ENCODE measurements around the gene TGFBR3.
A peak's percentile ranks its signal among the peaks of the same experiment; 100 is the strongest.

The TGFBR3 gene

GRCh38 chr1:91754816-91755580, 131.0 kb downstream of the TGFBR3 start:
- DNase-seq (ENCODE audit: low spot score): no peak

- DNase-seq (ENCODE audit: low spot score): no peak
Measured at GRCh38 chr1:91754348-91754747, 131.6 kb downstream of the TGFBR3 start.

- DNase-seq (ENCODE audit: low spot score): no peak
Measured at GRCh38 chr1:91753878-91754277, 132.1 kb downstream of the TGFBR3 start.

DNA sequence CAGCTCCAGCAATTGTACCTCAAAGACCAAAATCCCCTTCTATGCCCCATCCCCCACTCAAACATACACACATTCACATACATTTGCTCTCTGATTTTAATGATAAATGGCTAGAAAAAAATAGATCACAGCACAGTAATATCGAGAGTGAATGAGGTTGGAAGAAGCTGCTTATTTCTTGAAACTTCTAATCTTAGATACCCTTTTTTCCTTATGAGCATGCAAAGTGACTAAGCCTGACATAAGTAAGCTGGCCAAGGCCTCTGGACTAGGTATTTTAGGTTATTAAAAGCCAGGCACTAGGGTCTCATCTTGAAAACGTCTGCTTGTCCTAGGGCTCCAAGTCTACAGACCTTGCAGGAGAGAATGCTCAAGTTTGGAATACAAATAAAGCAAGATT, 133.6 kb downstream of the TGFBR3 start:
- DNase-seq (ENCODE audit: low spot score): no peak

DNA sequence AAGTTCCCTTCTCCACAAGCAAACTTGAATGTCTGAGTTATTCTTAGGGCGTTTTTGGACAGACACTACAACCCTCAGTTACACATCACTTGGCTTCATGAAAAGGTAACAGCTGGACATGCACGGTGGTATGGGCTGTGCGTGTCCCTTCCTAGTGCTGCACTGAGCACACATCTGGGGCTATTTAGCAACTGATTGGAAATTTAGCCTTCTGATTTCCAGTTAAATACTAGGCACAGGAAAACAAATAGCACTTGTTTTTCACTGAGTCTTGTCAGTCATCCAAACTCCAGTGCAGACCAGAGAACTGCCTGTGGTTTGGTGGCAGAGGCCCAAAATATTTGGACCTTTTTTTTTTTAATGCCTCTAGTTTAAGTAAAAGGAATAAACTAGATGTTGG, 134.7 kb downstream of the TGFBR3 start:
- no peak for DNase-seq (ENCODE audit: low spot score)

GRCh38 chr1:91750398-91750996, 135.5 kb downstream of the TGFBR3 start:
- no peak for DNase-seq (ENCODE audit: low spot score)

DNA sequence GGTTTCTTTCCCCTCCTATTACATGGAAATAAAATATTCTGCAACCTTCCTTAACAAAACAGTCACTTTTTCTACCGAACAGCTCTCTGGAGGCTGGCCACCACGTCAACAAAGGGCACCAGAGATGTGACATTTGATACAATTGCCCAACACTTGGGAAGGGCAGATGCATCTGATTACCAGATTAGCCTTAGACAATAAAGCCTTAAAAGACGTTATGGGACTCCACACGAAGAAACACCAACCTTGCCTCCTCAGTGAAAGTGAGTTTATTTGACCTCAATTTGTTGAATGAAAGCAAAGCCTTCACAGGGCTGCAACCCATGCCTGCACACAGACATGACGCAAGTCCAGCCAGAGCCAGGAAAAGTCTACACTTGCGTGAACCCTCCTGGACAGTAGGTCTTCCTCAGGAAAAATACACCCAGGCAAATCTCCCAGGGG, 136.1 kb downstream of the TGFBR3 start:
- DNase-seq (ENCODE audit: low spot score): no peak

- no peak for DNase-seq (ENCODE audit: low spot score)
Measured at GRCh38 chr1:91747666-91748065, 138.3 kb downstream of the TGFBR3 start.

- DNase-seq (ENCODE audit: low spot score): no peak
Measured at GRCh38 chr1:91746728-91747338, 139.1 kb downstream of the TGFBR3 start.

DNA sequence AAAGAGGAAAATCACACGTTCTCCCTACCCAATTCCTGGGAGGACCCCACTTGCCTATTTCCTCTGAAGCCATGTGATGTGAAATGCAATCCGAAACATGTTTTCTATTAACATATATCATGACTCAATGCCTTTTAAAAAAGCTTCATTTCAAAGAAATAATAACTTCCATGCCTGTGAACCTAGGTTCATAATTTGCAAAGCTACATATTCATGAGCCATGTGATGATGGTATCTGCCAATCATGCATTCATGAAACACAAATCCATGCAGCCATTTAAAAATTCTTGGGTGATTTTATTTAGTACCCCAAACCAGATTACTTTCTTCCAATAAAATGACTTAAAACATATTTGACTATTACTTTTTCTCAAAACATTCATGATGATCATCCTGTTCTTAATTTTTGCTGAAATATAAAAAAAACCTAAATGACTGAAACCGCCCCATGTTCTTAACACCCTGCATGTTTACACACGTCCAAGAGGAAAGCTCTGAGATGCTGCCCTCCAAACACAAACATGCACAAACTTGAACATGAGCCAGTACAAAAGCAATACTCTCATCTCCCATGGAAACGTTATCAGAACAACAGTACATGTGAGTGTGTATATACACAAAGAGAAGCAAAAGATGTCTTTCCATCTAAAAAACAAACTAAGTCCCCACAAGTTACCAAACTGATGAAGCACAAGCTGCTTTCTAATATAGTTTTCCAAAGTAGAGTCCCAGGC, 140.1 kb downstream of the TGFBR3 start:
- no peak for DNase-seq (ENCODE audit: low spot score)

DNA sequence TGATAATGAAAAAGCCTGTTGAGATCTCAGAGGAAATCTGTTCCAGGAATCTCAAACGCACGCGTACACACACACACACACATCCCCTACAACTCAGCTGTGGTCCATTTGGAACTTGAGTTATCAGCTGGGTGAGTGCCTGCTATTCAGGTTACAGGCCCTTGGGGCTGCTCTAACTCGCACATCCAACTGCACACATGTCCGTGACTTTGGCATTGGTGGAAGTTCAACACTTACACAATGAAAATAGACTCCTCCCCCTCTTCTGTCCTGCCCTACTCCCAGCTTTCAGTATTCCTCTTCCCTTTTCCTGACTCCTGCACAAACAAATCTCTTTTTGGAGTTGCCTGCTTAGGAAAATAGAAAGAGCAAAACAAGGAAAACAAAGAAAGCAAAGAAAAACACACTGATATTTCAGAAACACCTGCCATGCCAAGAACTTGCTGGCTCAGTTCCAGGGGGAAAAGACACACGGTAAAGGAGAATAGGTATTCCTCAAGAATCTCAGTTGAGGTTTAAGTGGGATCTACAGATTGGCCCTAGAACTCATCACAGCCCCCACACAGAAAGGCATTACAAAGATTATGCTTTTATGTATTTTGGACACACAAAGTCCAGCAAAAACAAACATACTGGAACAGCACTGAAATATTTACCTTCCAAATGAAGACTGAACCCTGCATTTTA, 140.9 kb downstream of the TGFBR3 start:
- no peak for DNase-seq (ENCODE audit: low spot score)

GRCh38 chr1:91742848-91743292, 143.1 kb downstream of the TGFBR3 start:
- DNase-seq (ENCODE audit: low spot score): no peak

DNA sequence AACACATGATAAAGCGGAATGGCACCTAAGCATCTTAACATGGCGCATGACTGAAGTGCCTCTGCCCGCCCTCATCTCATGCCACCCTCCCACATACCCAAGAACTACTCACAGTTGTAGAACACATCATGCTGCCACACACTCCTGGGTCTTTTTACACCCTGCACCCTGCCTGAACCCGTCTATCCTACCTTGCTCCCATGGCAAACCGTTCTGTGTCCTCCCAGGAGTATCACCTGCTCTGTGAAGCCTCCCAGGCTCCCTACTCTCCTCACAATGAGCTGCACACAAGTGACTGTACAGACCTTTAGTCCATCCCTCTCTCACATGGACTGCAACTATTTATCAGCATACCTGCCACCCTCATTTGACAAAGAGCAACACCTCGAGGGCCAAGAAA, 144.0 kb downstream of the TGFBR3 start:
- no peak for DNase-seq (ENCODE audit: low spot score)

- DNase-seq (ENCODE audit: low spot score): no peak
Measured at GRCh38 chr1:91741301-91741700, 144.7 kb downstream of the TGFBR3 start.

GRCh38 chr1:91737650-91738049, 148.3 kb downstream of the TGFBR3 start:
- DNase-seq (ENCODE audit: low spot score): no peak

DNA sequence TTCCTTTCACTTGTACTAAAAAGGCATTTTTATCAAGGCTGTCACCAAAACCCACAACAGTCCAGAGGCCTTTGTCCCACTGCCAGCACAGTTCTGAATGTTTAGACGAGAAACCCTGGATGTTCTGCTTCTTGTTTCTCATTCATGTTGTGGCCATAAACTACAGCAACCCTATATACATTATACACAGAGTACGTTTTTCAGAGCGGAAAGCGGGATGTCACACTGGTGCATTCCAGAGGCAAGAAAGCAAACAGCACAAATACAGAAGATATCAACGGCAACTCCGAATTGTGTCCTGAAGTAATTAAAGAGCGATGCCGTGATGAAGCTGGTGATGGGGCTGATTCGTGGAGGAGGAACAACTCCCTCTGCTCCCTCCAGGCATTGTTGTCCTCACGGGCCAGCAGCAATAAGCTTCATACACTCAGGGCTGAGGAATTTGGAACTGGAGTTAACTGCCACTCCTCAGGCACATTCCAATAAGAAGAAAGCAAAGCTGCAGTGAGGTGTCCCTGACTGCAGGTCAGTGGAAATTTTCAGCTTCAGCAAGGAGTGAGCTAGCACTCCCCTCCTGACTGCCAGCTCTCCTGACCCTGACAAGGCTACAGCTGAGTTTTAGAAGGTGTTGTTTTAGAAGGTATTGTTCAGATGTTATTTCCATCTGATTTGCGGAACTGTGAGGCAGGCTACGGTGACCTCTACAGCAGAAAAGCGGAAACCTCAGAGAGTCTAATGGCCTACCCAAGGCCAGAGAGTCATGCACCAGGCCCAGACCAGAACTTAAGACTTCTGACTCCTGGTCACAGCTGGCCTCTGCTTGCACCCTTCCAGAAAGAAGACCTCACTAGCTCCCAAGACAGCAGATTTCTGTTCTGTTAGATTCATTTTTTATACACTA, 149.0 kb downstream of the TGFBR3 start:
- peak; percentile 80 for DNase-seq (ENCODE audit: low spot score)

- no peak for DNase-seq (ENCODE audit: low spot score)
Measured at GRCh38 chr1:91736146-91736714, 149.7 kb downstream of the TGFBR3 start.

DNA sequence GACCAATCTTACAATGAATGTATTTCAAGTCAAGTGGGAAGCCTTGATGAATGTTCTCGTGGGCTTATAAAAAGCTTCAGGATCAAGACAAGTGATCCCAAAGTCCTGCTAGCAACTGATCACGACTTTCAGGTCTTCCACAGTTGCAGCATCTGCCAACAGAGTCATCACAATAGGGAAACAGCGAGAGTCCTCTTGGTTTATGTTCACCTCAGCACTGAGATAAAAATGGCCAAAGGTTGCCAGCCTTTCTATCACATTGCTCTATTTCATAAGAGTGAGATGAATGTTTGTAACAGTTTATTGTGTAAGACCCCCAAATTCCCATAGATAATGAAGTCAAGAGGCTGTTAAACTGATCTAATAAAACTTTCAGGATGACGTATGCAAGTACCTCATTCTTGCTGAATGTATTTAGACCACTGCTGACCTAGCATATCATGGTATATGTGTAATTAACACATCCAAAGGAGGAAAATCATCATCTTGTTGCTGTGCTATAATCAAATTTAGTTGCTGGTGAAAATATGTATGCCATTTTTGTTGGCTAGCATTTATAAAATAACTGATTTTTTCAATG, 150.6 kb downstream of the TGFBR3 start:
- no peak for DNase-seq (ENCODE audit: low spot score)

GRCh38 chr1:91734761-91735160, 151.2 kb downstream of the TGFBR3 start:
- DNase-seq (ENCODE audit: low spot score): no peak

DNA sequence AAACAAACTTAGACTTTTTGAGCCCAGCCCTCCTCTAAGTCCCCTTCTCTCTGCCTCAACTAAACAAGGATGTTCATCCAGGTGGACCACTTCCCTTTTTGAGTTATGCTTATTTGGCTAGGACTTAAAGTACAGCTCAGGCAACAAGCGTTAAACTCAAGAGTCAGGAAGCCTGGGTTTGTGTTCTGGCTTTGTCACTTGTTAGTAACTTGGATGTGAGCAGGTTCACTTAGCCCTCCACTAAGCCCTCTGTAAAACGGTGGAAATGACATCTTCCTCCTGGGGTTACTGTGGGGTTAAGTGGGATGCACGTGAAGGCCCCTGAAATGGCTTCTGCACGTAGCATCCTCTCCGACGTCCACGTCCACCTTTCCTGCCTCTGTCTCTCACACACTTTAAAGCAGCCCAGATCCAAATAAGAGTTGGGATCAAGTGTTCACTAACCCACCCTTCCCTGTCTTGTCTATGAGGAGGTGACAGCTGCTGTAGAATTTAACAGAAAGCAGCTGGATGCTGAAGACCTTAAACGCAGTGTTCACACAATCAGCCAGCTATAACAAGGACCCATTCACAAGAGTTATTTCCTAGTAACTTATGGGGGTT, 152.7 kb downstream of the TGFBR3 start:
- DNase-seq (ENCODE audit: low spot score): no peak
